A549 (cell line): Measurements from ENCODE around the gene CRTC3. TPM values are rescaled to one million over a fixed set of nuclear protein-coding genes. Genes with fewer than 3 reads are reported as not detected.

Experiments
- ATAC-seq, 2 experiments: fragments of 200-7000 bp in 1 of 2; fragments of >200 bp in 1 of 2; cut with Nextera tagmentation in 1 of 2; cut with Tn5 transposase in 1 of 2; 3 replicates each; pipeline versions ENCODE4 v1.8.0 to v1.9.1; 2018 to 2020; ENCODE audit warnings: mild to moderate bottlenecking in 1 of 2, moderate library complexity in 1 of 2
- CTCF ChIA-PET: fragments of 300-600 bp; sonication (Branson Sonifier 250); formaldehyde crosslinking; extraction: SDS; loops from one replicate; lab custom pipeline; 2021; ENCODE audit warnings: antibody characterized with exemption, inconsistent platforms; lab: Yijun Ruan, JAX
- POLR2A ChIA-PET: fragments of 350-600 bp; formaldehyde crosslinking; extraction: SDS; loops from one replicate; lab custom pipeline; 2021; ENCODE audit warnings: antibody characterized with exemption, inconsistent platforms; lab: Yijun Ruan, JAX
- DNase-seq, 2 experiments: peaks; one replicate each; pipeline versions ENCODE4 v3.0.0 to v3.0.0-alpha.2; 2011 to 2016; ENCODE audit warnings: low read depth in 1 of 2, low spot score in 1 of 2
- FAIRE-seq: peaks from 2 replicates; lab custom pipeline; 2011; peaks lifted over from hg19 to GRCh38; lab: Jason Lieb, UNC
- H3K27ac ChIP-seq, 2 experiments: fragments of >200 bp; sonication (Bioruptor Twin); formaldehyde crosslinking; 3 replicates each; pipeline ENCODE4 v1.5.1; 2016 to 2017
- H3K4me1 ChIP-seq: fragments of >200 bp; sonication (Bioruptor Twin); formaldehyde crosslinking; 3 replicates; pipeline ENCODE4 v1.6.1; 2016
- H3K4me2 ChIP-seq: fragments of >200 bp; sonication (Bioruptor Twin); formaldehyde crosslinking; 3 replicates; pipeline ENCODE4 v1.6.1; 2016
- H3K4me3 ChIP-seq: fragments of >200 bp; sonication (Bioruptor Twin); formaldehyde crosslinking; 3 replicates; pipeline ENCODE4 v1.5.1; 2016
- H3K9me3 ChIP-seq: fragments of >200 bp; sonication (Bioruptor Twin); formaldehyde crosslinking; 3 replicates; pipeline ENCODE4 v1.6.1; 2016
- BCL3 ChIP-seq: fragments of >200 bp; sonication (Bioruptor Twin); formaldehyde crosslinking; IDR thresholded peaks from 3 replicates; pipeline ENCODE4 v1.6.1; 2016
- CBX2 ChIP-seq: fragments of 200-600 bp; sonication (generic); IDR thresholded peaks from 2 replicates; pipeline ENCODE4 v1.6.1; 2016; ENCODE audit warnings: low read depth, mild to moderate bottlenecking, borderline replicate concordance
- CBX8 ChIP-seq: fragments of 200-600 bp; sonication (generic); IDR thresholded peaks from 2 replicates; pipeline ENCODE4 v1.6.1; 2016
- CEBPB ChIP-seq, 2 experiments: fragments of >200 bp in 1 of 2; sonication (Bioruptor Twin) in 1 of 2; formaldehyde crosslinking in 1 of 2; IDR thresholded peaks; 2 replicates each; pipeline ENCODE4 v1.6.1; 2012 to 2016
- CHD4 ChIP-seq: fragments of 200-600 bp; sonication (generic); IDR thresholded peaks from 2 replicates; pipeline ENCODE4 v1.6.1; 2016; ENCODE audit warnings: antibody characterized with exemption, mild to moderate bottlenecking, borderline replicate concordance
- E2F6 ChIP-seq: IDR thresholded peaks from 2 replicates; pipeline ENCODE4 v1.6.1; 2012; ENCODE audit warnings: low read depth, borderline replicate concordance
- EP300 ChIP-seq, 2 experiments: fragments of >200 bp; sonication (Bioruptor Twin); formaldehyde crosslinking; IDR thresholded peaks; 2 replicates in 1 of 2; 3 replicates in 1 of 2; pipeline ENCODE4 v1.6.1; 2016 to 2017
- ESRRA ChIP-seq: fragments of 150-350 bp; IDR thresholded peaks from 2 replicates; pipeline ENCODE4 v1.6.1; 2014; ENCODE audit warnings: mild to moderate bottlenecking, low read length, borderline replicate concordance
- HOXB5 ChIP-seq: fragments of 250-450 bp; sonication (Bioruptor Pico); IDR thresholded peaks from 2 replicates; pipeline ENCODE4 v1.5.0; 2020; ENCODE audit warnings: mild to moderate bottlenecking, moderate library complexity
- JUN ChIP-seq, 2 experiments: fragments of >200 bp; sonication (Bioruptor Twin); formaldehyde crosslinking; IDR thresholded peaks; 2 replicates in 1 of 2; 3 replicates in 1 of 2; pipeline ENCODE4 v1.6.1; 2016 to 2017
- JUNB ChIP-seq: fragments of >200 bp; sonication (Bioruptor Twin); formaldehyde crosslinking; IDR thresholded peaks from 2 replicates; pipeline ENCODE4 v1.6.1; 2016
- KDM5A ChIP-seq: fragments of 200-600 bp; sonication (generic); IDR thresholded peaks from 2 replicates; pipeline ENCODE4 v1.6.1; 2016; ENCODE audit warnings: antibody characterized with exemption, mild to moderate bottlenecking
- MAFK ChIP-seq: fragments of 450-650 bp; IDR thresholded peaks from 2 replicates; pipeline ENCODE4 v1.6.1; 2014; ENCODE audit not compliant: partially characterized antibody
- MAZ ChIP-seq: fragments of 150-350 bp; IDR thresholded peaks from 2 replicates; pipeline ENCODE4 v1.6.1; 2014; ENCODE audit warnings: antibody characterized with exemption, low read depth, low read length, borderline replicate concordance
- NFE2L2 ChIP-seq: fragments of 150-350 bp; conservative IDR thresholded peaks from 2 replicates; pipeline ENCODE4 v1.6.1; 2014; ENCODE audit warnings: low read length
- NPAS2 ChIP-seq: fragments of 250-450 bp; sonication (Bioruptor Pico); IDR thresholded peaks from 2 replicates; pipeline ENCODE4 v1.8.0; 2022; ENCODE audit warnings: mild to moderate bottlenecking, moderate library complexity, borderline replicate concordance
- NR3C1 ChIP-seq: fragments of >200 bp; sonication (Bioruptor Twin); formaldehyde crosslinking; IDR thresholded peaks from 3 replicates; pipeline ENCODE4 v1.6.1; 2017
- RAD21 ChIP-seq, 2 experiments: fragments of >200 bp in 1 of 2; sonication (Bioruptor Twin) in 1 of 2; formaldehyde crosslinking in 1 of 2; IDR thresholded peaks in 1 of 2; conservative IDR thresholded peaks in 1 of 2; 2 replicates in 1 of 2; 3 replicates in 1 of 2; pipeline ENCODE4 v1.6.1; 2012 to 2018; ENCODE audit warnings: inconsistent platforms in 1 of 2
- RARB ChIP-seq: fragments of 250-450 bp; sonication (Bioruptor Pico); IDR thresholded peaks from 2 replicates; pipeline ENCODE4 v1.8.0; 2021; ENCODE audit warnings: mild to moderate bottlenecking, moderate library complexity
- RNF2 ChIP-seq: fragments of 200-600 bp; sonication (generic); IDR thresholded peaks from 2 replicates; pipeline ENCODE4 v1.6.1; 2016; ENCODE audit warnings: low read depth, mild to moderate bottlenecking, antibody characterized with exemption, moderate library complexity, borderline replicate concordance
- SMC3 ChIP-seq: fragments of >200 bp; sonication (Bioruptor Twin); formaldehyde crosslinking; IDR thresholded peaks from 3 replicates; pipeline ENCODE4 v1.6.1; 2018; ENCODE audit warnings: inconsistent platforms
- SREBF2 ChIP-seq: fragments of 450-650 bp; IDR thresholded peaks from 2 replicates; pipeline ENCODE4 v1.6.1; 2014; ENCODE audit warnings: mild to moderate bottlenecking, moderate library complexity
- TFCP2L1 ChIP-seq: fragments of 250-450 bp; sonication (Bioruptor Pico); IDR thresholded peaks from 2 replicates; pipeline ENCODE4 v1.5.0; 2021; ENCODE audit warnings: mild to moderate bottlenecking
- ZC3H11A ChIP-seq: fragments of 450-650 bp; IDR thresholded peaks from 2 replicates; pipeline ENCODE4 v1.6.1; 2014; ENCODE audit warnings: antibody characterized with exemption, mild to moderate bottlenecking
- ZSCAN20 ChIP-seq: fragments of 250-450 bp; sonication (Bioruptor Pico); IDR thresholded peaks from 2 replicates; pipeline ENCODE4 v1.8.0; 2022; ENCODE audit warnings: mild to moderate bottlenecking, moderate library complexity
- WGBS: methylation state at CpG from one replicate; pipeline ENCODE4 v1.1.6; 2017; ENCODE audit errors: missing lambda C conversion rate; 5-methylcytosine and 5-hydroxymethylcytosine counted together
- polyA plus RNA-seq, 4 experiments: library from polyadenylated mRNA; depleted of rRNA in 3 of 4; stranded (reverse); fragments of >200 nt; fragmentation: RNase III in 1 of 4; extraction: RNeasy Plus Mini Kit Qiagen cat#74134 plus additional on column Dnase treatment in 1 of 4; gene quantifications; 2 replicates in 3 of 4; 3 replicates in 1 of 4; pipeline ENCODE4 v1.2.3, GENCODE V29; 2011 to 2017

The CRTC3 gene
- polyA plus RNA-seq, 2 of the 4 experiments (the other 2 are of a cell fraction): 17.5 to 30.5 TPM

GRCh38 chr15:90595763-90596155, 66.0 kb downstream of the CRTC3 start:
- no peak overlapping the region for H3K4me2 ChIP-seq
- 76% methylated on average over 7 of the region's 7 CpGs for WGBS
- no peaks in the 10 kb centered on the region for H3K9me3 ChIP-seq
- DNase-seq (no peak), FAIRE-seq (no peak), ATAC-seq (no peak)
- POLR2A ChIA-PET: no interaction called here
- H3K4me3 ChIP-seq: no peak overlapping the region
- no peak for TF ChIP-seq NR3C1
- TF ChIP-seq MAFK: peak; percentile 17
- CTCF ChIA-PET: interaction anchor here (1.1 to 1.8 kb wide), 2 partner anchors 11 to 337 kb away, joined by 6 to 7 read pairs; partner anchors contain the start of gene HDDC3
- 0 out of 6 replicates have a peak overlapping the region, but pooled peaks of 1 of the 2 experiments have one; percentile 28 for H3K27ac ChIP-seq
- H3K4me1 ChIP-seq: peaks cover 54% of the 10 kb centered on the region

- CTCF ChIA-PET: interaction anchor here (1.1 to 1.8 kb wide), 3 partner anchors 12 to 336 kb away, joined by 4 to 7 read pairs (median 6); partner anchors contain the start of gene HDDC3
- H3K4me1 ChIP-seq: peaks cover 47% of the 10 kb centered on the region
- DNase-seq: no peak
- FAIRE-seq: no peak
- POLR2A ChIA-PET: no interaction called here
- no peak overlapping the region for H3K4me2 ChIP-seq
- no peak overlapping the region for H3K4me3 ChIP-seq
- H3K9me3 ChIP-seq: no peaks in the 10 kb centered on the region
- TF ChIP-seq KDM5A: no peak
- no peak for TF ChIP-seq NPAS2 (CRISPR knock-in tag)
- TF ChIP-seq JUN (IDR thresholded peaks at IDR 0.05): no peak
- no peak for TF ChIP-seq SMC3
- no peak for TF ChIP-seq JUNB
- no peak for TF ChIP-seq MAZ
- no peak for TF ChIP-seq EP300 (IDR thresholded peaks at IDR 0.05)
- TF ChIP-seq BCL3: no peak
- no peak for TF ChIP-seq CBX8
- no peak for TF ChIP-seq RARB (CRISPR knock-in tag)
- TF ChIP-seq E2F6: no peak
- no peak for TF ChIP-seq HOXB5 (CRISPR knock-in tag)
- TF ChIP-seq CEBPB (IDR thresholded peaks at IDR 0.05): no peak
- no peak for TF ChIP-seq ZSCAN20 (CRISPR knock-in tag)
- TF ChIP-seq CBX2: no peak
- TF ChIP-seq RAD21 (conservative IDR thresholded peaks at IDR 0.05 in 1 of 2, IDR thresholded peaks at IDR 0.05 in 1 of 2): no peak
- no peak for ATAC-seq
- 90% methylated on average over 6 of the region's 6 CpGs for WGBS
- peak overlapping the region in 1 of 2 experiments; percentile 26; a peak in 1 of 6 replicates for H3K27ac ChIP-seq
Measured at GRCh38 chr15:90596943-90597342, 67.2 kb downstream of the CRTC3 start.

- no peak for DNase-seq
- WGBS: 93% methylated on average over 2 of the region's 2 CpGs
- no peak overlapping the region for H3K4me2 ChIP-seq
- no peak for TF ChIP-seq ESRRA
- TF ChIP-seq KDM5A: no peak
- no peak for TF ChIP-seq RNF2
- no peak for TF ChIP-seq TFCP2L1 (CRISPR knock-in tag)
- TF ChIP-seq CHD4: no peak
- no peak for TF ChIP-seq NPAS2 (CRISPR knock-in tag)
- TF ChIP-seq CEBPB (IDR thresholded peaks at IDR 0.05): no peak
- no peak for TF ChIP-seq NFE2L2
- TF ChIP-seq JUN (IDR thresholded peaks at IDR 0.05): no peak
- no peak for TF ChIP-seq ZC3H11A
- TF ChIP-seq SREBF2: no peak
- CTCF ChIA-PET: interaction anchor here (0.6 to 1.9 kb wide), 4 partner anchors 12 to 335 kb away, joined by 3 to 9 read pairs (median 6); partner anchors contain the start of gene HDDC3
- no peak for ATAC-seq
- no peak for FAIRE-seq
- H3K9me3 ChIP-seq: no peaks in the 10 kb centered on the region
- peaks cover 41% of the 10 kb centered on the region for H3K4me1 ChIP-seq
- H3K27ac ChIP-seq: peak overlapping the region in 1 of 2 experiments; percentile 26; a peak in 2 of 6 replicates
- no peak overlapping the region for H3K4me3 ChIP-seq
- POLR2A ChIA-PET: no interaction called here
Measured at GRCh38 chr15:90597577-90597976, 67.9 kb downstream of the CRTC3 start.
